NCI-H510A treated with DMSO at 0.1 percent for 48 hours (cell line): Measurements from ENCODE around the gene ZGPAT.
A peak's percentile ranks its signal among the peaks of the same experiment; 100 is the strongest.
"Not testable (repeated sequence)": the region's sequence is repeated elsewhere in the genome, so short reads cannot be mapped to it uniquely, and the experiment has no call there.

Experiments
- DNase-seq: peaks from one replicate; lab custom pipeline; 2025; lab: John Stamatoyannopoulos, UW

ZGPAT gene

GRCh38 chr20:63707558-63708300 is at the start of gene ZGPAT, which contains the start of gene ARFRP1:
ZGPAT (plus strand) TSS chr20:63708039; CDS start chr20:63708581, 542 bp downstream.
ARFRP1 (minus strand) TSS chr20:63707976; CDS start chr20:63707091, 885 bp downstream.
- peak; percentile 81 for DNase-seq

- DNase-seq = no peak
These were observed 49.1 kb upstream of the ZGPAT start for GRCh38 chr20:63658749-63659187.

DNA sequence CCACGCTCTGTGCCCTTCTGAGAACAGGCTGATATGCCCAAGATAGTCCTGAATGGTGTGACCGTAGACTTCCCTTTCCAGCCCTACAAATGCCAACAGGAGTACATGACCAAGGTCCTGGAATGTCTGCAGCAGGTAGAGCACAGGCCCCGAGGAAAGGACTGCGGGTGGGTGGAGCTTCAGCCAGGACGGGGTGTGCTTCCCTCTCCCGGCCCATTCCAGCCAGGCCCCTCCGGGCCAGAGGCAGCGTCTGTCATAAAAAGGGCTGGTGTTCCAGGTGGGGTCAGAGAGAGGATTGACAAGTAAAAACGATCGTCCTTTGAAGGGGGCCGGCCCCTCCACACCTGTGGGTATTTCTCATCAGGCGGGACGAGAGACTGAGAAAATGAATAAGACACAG is 48.5 kb upstream of the ZGPAT start:
- no peak for DNase-seq

DNA sequence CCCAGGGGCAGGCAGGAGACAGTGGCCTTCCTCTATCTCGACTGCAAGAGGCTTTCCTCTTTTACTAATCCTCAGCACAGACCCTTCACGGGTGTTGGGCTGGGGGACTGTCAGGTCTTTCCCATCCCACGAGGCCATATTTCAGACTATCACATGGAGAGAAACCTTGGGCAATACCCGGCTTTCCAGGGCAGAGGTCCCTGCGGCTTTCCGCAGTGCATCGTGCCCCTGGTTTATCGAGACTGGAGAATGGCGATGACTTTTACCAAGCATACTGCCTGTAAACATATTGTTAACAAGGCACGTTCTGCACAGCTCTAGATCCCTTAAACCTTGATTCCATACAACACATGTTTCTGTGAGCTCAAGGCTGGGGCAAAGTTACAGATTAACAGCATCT is 47.7 kb upstream of the ZGPAT start:
- DNase-seq = not testable (repeated sequence)

DNA sequence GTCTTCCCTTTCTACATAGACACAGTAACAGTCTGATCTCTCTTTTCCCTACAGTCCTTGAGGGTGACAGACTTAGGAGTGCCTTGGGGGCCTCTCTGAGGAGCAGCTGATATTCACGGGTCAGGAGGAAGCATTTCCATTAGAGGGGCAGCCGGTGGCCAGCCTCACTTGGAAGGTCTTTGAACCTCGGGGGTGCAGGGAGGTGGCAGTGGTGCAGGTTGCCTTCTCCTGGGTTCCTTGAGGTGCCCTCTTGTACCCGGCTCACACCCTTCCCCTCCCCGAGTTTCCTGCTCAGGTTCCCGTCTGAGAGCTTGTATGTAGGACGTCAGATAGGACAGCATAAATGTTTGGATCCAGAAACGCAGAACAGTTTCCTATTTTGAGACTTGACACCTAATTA is 47.2 kb upstream of the ZGPAT start:
- no peak for DNase-seq

DNA sequence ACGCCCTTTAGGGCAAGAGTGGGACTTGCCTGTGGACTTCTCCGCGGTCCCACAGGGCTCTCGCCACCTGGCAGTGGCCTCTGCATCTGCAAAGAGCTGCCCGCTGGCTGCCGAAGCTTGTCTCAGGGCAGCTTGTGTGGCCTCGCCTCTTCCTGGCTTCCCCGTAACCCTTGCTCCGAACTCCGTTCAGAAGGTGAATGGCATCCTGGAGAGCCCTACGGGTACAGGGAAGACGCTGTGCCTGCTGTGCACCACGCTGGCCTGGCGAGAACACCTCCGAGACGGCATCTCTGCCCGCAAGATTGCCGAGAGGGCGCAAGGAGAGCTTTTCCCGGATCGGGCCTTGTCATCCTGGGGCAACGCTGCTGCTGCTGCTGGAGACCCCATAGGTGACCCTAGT is 46.7 kb upstream of the ZGPAT start:
- no peak for DNase-seq

DNA sequence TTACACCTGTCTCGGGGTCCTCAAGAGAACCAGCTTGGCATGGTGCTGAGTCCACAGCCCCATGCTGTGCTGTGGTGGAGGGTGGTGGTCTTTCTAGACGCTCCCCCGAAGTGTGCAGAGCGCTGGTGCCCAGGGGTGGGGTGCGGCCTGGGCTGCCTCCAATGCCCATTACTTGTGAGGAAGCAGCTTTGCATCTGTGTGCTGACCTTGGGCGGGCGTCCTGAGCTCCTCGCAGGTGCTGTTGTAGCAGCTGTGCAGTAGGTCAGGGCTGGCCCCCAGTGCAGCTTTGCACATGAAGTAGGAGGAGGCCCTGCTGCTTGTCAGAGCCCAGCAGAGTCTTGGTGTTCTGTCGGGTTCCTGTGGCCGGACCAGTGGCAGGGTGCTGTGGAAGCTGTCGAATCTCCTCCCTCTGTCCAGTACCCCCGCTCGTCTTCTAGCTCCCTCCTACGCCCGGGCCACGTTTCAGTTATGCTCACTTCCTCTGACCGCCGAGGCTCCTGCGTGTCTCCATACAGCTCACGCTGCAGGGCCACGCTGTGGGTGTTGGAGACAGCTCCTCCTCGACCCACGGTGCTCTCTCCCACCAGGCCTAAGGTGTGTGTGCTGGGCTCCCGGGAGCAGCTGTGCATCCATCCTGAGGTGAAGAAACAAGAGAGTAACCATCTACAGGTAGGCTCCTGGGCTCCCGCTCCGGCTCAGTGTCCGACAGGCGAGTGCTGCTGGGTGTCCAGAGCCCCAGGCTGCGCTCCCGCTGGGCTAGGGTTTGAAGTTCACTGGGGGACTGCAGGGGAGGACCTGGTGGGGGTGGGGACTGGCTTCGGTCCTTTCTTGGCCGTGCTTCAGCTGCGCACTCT is 45.7 kb upstream of the ZGPAT start:
- DNase-seq = no peak

GRCh38 chr20:63662813-63663189 is 45.0 kb upstream of the ZGPAT start:
- no peak for DNase-seq

DNA sequence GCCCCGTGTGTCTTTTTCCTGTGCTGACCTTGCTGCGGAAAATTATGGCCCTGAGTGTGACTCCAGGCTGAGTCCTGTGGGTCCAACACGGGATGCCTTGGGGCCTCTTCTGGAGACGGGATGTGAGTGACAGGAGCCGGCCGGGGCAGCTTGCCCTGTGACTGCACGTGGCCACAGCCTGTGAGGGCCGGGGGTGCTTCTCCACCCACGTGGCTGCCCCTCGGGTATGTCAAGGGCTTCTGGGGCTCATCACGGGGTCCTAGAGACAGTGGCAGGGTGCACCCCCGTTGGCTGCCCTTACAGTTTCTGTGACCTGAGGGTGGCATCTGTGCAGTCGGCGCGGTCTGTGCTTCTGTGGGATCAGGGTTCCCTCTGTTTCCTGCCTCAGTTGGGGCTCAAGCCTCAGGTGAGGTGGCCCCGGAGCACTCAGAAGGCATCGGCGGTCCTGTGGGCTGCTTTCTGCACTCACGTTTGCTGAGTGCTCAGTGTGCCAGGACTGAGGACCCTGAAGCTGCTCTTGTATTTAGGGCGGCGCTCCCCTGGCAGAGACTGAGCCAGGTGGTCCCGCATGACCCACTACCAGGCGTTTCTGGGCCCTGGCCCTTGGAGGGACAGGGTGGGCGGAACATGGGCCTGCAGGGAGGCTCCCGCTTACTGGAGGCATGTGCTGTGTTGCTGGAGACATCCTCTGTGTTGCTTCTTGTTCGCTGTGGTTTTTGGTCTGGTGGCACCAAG is 44.3 kb upstream of the ZGPAT start:
- DNase-seq = no peak

GRCh38 chr20:63664143-63664851 is 43.5 kb upstream of the ZGPAT start:
- no peak for DNase-seq

GRCh38 chr20:63664861-63665594 is 42.8 kb upstream of the ZGPAT start:
- DNase-seq = no peak

DNA sequence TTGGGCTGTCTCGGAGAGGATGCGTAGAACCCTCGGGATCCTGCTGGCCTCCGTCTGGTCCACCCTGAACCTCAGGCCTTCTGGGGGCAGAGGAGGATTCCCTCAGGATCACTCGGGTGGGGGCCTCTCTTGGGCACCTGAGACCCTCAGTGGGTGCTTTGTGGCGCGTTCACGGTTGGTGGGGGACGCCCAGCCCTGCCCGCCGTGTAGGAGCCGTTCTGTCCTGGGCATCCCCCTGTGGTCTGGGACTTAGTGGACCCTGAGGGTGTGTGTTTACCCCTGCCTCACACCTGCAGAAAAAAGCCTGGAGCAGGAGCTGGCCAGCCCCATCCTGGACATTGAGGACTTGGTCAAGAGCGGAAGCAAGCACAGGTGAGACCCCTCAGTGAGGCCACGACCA is 42.1 kb upstream of the ZGPAT start:
- no peak for DNase-seq

DNA sequence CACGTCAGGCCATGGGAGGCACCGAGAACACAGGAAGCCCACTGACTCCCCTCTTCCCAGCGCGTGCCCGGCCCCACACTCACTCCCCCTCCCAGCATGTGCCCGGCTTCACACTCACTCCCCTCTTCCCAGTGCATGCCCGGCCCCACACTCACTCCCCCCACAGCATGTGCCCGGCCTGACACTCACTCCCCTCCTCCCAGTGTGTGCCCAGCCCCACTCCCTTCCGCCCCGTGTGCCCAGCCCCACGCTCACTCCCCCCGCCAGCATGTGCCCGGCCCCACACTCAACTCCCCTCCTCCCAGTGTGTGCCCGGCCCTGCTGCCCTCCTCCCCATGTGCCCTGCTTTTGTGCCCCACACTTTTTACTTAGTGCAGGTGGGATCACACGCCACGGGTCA is 40.0 kb upstream of the ZGPAT start:
- no peak for DNase-seq

GRCh38 chr20:63668351-63668750 is 39.5 kb upstream of the ZGPAT start:
- no peak for DNase-seq

DNA sequence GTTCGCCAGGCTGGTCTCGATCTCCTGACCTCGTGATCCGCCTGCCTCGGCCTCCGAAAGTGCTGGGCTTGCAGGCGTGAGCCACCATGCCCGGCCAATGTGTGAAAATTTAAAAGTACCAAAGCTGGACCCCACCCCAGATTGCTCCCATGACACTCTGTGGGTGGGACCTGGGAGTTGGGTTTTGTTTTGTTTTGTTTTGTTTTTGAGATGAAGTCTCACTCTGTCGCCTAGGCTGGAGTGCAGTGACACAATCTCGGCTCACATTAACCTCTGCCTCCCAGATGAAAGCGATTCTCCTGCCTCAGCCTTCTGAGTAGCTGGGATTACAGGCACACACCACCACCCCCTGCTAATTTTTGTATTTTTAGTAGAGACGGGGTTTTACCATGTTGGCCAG is 36.1 kb upstream of the ZGPAT start:
- not testable (repeated sequence) for DNase-seq

- DNase-seq = no peak
These were observed 35.2 kb upstream of the ZGPAT start for GRCh38 chr20:63672666-63673065.

DNA sequence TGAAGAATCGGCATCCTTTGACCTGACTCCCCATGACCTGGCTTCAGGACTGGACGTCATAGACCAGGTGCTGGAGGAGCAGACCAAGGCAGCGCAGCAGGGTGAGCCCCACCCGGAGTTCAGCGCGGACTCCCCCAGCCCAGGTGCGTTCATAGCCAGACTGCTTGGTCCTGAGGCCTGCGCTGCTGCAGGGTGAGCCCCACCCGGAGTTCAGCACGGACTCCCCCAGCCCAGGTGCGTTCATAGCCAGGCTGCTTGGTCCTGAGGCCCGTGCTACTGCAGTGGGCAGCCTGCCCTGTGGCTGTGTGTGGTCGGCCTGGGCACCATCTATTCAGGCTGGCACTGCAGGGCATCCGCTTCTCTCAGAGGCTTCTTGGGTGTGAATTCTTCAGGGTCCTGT is 33.9 kb upstream of the ZGPAT start:
- no peak for DNase-seq

- no peak for DNase-seq
These were observed 32.0 kb upstream of the ZGPAT start for GRCh38 chr20:63675681-63676368.

DNA sequence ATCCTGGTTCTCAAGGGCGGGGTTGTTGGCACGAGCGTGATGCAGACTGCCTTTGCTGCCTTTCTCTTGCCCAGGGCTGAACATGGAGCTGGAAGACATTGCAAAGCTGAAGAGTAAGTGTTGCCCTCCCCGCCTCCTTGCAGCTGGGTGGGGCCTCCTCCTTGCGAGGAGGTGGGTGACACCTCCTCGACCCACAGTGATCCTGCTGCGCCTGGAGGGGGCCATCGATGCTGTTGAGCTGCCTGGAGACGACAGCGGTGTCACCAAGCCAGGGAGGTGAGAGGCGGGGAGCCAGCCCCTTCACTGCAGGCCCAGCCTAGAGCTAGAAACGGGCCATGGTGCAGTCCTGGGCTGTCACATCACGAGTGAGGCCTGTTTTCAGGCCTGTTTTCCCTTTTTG is 29.8 kb upstream of the ZGPAT start:
- no peak for DNase-seq

DNA sequence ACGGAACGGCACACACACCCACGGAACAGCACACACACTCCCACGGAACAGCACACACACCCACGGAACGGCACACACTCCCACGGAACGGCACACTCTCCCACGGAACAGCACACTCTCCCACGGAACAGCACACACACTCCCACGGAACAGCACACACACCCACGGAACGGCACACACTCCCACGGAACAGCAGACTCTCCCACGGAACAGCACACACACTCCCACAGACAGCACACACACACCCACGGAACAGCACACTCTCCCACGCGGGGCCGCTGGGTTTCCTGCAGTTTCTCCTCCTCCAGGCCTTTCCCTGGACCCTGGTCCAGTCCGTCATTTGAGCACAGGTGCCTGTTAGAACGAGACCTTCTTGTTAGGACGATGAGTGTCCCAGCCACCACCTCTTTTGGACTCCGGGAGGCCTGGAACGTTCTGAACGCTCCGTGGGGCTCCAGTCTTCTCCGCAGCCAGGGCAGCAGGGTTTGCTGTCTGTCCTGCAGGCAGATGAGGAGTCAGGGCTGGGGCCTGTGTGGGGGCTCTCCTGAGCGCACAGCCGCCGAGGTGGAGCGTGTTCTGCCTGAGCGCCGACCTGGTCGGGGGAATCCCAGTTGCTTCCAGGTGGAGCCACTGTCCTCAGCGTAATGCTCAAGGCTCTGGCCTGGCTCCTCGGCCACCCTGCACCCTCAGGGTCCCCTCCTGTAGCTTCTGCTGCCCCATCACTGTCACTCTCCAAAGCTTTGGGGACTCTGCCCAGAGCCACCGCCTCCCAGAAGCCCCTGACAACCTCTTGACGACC is 29.0 kb upstream of the ZGPAT start:
- DNase-seq = no peak
